ENCODE results near the gene NT5DC3.
"Not testable (repeated sequence)": the region's sequence is repeated elsewhere in the genome, so short reads cannot be mapped to it uniquely, and the experiment has no call there.

NT5DC3 gene

DNA sequence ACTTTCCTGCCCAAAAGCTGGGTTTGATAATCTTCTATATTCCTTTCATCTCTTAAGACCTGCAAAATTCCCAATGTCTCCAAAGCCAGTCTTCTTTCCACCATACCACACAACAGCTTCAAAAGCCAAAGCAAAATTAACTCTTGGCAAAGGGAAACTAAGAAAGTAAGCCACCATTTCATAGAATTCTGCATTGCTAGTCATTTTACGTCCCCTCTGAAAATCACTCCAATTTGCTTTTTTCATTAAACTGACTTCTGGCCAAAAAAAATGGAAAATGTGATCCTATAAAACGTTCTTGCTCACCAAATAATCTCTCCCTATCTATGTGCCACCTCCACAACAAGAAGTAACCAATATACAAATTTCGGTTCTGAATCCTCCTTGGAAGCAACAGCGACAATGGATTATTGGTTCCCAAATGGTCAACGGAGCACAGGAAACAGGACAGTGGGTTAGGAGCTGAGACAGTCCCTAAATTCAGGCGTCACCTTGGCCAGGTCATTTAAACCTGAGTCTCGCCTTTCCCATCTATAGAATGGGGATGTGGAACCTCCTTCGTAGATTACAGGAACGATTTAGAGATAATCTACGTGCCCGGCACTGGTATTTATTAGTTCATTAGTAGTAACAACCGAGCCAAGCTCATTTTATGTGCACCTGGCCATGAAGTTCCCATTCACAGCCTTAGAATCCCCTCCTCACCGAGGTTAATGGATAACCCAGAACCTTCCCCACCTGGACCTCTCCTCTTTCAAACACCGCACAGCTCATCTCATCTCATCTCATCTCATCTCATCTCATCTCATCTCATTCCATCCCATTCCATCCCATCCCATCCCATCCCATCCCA lies 1.2 kb downstream of the NT5DC3 start:
- H3K4me3 ChIP-seq, result peak overlapping the region; percentile 96
- H3K27ac ChIP-seq, result peak overlapping the region; percentile 67 to 92
- TF ChIP-seq, protein P1, sequence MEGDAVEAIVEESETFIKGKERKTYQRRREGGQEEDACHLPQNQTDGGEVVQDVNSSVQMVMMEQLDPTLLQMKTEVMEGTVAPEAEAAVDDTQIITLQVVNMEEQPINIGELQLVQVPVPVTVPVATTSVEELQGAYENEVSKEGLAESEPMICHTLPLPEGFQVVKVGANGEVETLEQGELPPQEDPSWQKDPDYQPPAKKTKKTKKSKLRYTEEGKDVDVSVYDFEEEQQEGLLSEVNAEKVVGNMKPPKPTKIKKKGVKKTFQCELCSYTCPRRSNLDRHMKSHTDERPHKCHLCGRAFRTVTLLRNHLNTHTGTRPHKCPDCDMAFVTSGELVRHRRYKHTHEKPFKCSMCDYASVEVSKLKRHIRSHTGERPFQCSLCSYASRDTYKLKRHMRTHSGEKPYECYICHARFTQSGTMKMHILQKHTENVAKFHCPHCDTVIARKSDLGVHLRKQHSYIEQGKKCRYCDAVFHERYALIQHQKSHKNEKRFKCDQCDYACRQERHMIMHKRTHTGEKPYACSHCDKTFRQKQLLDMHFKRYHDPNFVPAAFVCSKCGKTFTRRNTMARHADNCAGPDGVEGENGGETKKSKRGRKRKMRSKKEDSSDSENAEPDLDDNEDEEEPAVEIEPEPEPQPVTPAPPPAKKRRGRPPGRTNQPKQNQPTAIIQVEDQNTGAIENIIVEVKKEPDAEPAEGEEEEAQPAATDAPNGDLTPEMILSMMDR (IDR thresholded peaks at IDR 0.05), result no peak
- DNase-seq (ENCODE audit: low spot score), result no peak

DNA sequence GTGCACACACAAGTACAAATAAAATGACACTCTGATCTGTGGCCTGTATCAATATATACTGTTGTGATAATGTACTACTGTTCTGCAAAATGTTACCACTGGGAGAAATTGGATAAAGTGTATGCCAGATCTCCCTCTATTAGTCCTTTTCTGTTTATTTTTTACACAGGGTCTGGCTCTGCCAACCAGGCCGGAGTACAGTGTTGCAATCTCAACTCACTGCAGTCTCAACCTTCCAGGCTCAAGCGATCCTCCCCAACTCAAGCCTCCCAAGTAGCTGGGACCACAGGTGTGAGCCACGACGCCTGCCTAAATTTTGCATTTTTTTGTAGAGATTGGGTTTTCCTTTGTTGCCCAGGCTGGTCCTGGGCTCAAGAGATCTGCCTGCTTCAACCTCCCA lies 1.9 kb downstream of the NT5DC3 start:
- peak overlapping the region; percentile 96 for H3K4me3 ChIP-seq
- TF ChIP-seq, protein P1 (IDR thresholded peaks at IDR 0.05), result no peak
- no peak for DNase-seq (ENCODE audit: low spot score)
- peak overlapping the region; percentile 67 to 77 for H3K27ac ChIP-seq

DNA sequence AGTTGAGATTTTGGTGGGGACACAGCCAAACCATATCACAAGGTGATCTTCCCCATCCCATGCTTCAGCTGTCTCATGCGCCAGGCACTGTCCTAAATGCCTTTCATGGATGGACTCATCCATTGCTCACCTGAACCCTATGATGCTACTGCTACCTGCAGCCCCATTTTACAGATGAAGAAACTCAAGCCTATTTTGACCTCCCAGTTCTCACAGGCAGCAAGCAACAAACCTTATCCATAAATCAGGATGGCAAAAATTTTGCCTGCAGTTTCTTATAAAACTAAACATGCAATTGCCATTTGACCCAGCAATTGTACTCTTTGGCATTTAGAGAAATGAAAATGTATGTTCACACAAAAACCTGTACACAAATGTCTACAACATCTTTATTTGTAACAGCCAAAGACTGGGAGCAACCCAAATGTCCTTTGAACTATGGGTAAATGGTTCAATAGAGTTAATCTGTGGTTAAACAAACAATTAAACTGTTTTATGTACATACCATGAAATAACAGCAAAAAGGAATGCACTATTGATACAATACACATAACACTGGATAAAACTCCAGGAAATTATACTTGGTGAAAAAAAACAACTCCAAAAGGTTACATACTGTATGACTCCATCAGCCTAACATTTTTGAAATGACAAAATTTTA lies 2.6 kb downstream of the NT5DC3 start:
- TF ChIP-seq, protein P1 (IDR thresholded peaks at IDR 0.05), result no peak
- peak overlapping the region; percentile 96 for H3K4me3 ChIP-seq
- no peak for DNase-seq (ENCODE audit: low spot score)
- H3K27ac ChIP-seq, result peak overlapping the region in 1 of 2 donors; percentile 77

DNA sequence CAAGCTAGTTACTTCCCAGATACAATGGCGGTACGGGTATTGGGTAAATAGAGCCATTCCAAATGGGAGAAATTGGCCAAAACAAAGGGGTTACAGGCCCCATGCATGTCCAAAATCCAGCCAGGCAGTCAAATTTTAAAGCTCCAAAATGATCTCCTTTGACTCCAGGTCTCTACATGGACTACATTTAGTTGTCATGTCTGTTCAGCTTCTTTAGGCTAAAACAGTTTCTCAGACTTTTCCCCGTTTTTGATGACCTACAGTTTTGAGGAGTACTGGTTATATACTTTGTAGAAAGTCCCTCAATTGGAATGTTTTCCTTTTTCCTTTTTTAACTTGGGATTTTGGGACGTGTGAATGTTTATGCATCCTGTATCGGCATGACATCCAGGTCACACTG lies 4.7 kb downstream of the NT5DC3 start:
- Histone ChIP-seq H3K4me3 (no peak overlapping the region), H3K27ac (peak overlapping the region in 1 of 2 donors; percentile 57)
- no peak for DNase-seq (ENCODE audit: low spot score)
- TF ChIP-seq, protein P1 (IDR thresholded peaks at IDR 0.05), result no peak

DNA sequence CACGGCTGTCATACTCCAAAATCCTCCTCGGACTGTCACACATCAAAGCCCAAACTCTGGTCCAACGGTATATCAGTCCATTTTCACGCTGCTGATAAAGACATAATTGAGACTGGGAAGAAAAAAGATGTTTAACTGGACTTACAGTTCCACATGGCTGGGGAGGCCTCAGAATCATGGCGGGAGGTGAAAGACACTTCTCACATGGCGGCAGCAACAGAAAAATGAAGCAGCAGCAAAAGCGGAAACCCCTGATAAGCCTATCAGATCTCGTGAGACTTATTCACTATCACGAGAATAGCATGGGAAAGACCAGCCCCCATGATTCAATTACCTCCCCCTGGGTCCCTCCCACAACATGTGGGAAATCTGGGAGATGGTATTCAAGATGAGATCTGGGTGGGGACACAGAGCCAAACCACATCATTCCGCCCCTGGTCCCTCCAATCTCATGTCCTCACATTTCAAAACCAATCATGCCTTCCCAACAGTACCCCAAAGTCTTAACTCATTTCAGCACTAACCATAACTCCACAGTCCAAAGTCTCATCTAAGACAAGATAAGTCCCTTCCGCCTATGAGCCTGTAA lies 5.2 kb downstream of the NT5DC3 start:
- H3K27ac ChIP-seq, result peak overlapping the region in 1 of 2 donors; percentile 57
- not testable (repeated sequence) for H3K4me3 ChIP-seq; DNase-seq (ENCODE audit: low spot score)

DNA sequence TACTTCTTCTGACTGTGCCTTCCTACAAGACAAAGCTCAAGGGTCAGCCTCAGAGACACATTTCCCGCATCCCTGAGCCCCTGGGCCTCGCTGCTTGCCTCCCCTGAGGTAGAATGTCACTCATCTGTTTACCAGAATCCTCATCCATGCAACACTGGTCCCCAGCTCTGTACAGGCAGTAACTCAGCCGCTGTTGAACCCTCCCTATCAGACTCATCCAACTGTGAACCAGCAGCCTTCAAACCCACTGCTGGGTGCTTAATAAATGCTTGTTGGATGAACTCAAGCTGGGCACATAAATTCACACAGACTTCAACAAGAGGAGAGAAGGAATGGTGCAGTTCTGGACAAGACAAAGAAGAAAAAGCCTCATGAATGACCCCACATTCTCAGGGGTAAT lies 6.1 kb downstream of the NT5DC3 start:
- no peak for DNase-seq (ENCODE audit: low spot score)
- peak overlapping the region; percentile 5 for H3K4me3 ChIP-seq

DNA sequence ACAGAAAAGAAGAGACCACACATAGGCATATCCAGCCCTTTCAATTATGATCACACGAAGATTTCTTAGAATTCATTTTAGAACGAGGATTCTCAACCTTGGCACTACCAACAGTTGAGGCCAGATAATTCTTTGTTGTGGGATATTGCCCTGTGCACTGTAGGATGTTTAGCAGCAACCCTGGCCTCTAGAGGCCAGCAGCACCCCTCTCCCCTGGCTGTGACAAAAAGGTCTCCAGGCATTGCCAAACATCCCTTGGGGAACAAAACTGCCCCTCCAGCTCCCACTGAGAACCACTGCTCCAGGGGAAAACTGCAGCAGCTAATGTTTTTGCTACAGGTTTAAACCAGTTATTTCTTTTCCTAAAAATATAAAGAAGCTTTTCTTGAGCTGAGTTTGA lies 7.1 kb downstream of the NT5DC3 start:
- Histone ChIP-seq H3K27ac (peak overlapping the region; percentile 15 to 78), H3K4me3 (peak overlapping the region; percentile 45)
- TF ChIP-seq, protein P1 (IDR thresholded peaks at IDR 0.05), result no peak
- no peak for DNase-seq (ENCODE audit: low spot score)

More for the DNA sequence above, 6.1 kb downstream of the NT5DC3 start:
- TF ChIP-seq, protein P1 (IDR thresholded peaks at IDR 0.05), result no peak
- peak overlapping the region; percentile 0 to 57 for H3K27ac ChIP-seq
